ENCODE data around the gene GRIP2.

- TF ChIP-seq CTCF (IDR thresholded peaks at IDR 0.05; ENCODE audit: low read length) (no peak), EZH2 (optimal IDR thresholded peaks at IDR 0.05; ENCODE audit: low read depth, low read length) (no peak)
Measured at GRCh38 chr3:14564741-14565140, 24.6 kb upstream of the GRIP2 start.
